Gastrocnemius medialis (tissue), 4 donors: Measurements from ENCODE around the gene CHAF1A. TPM values are rescaled to one million over a fixed set of nuclear protein-coding genes. Genes with fewer than 3 reads are reported as not detected.
A peak's percentile ranks its signal among the peaks of the same experiment; 100 is the strongest.

Experiments used
- ATAC-seq, 2 donors: fragments of 150-250 bp; one replicate each; pipeline ENCODE4 v1.9.1; 2016
- DNase-seq, 2 donors: peaks; one replicate each; pipeline ENCODE4 v3.0.0-alpha.2; 2019
- H3K27ac ChIP-seq, 4 donors: fragments of 200-600 bp; sonication (generic); 1 replicate in 1 of 4; 2 replicates in 3 of 4; pipeline ENCODE4 v1.5.1; 2016 to 2018; ENCODE audit warnings: mild to moderate bottlenecking in 2 of 4, moderate library complexity in 1 of 4
- H3K27me3 ChIP-seq, 3 donors: fragments of 200-600 bp; sonication (generic) in 2 of 3; 1 replicate in 1 of 3; 2 replicates in 2 of 3; pipeline versions ENCODE4 v1.5.1 to v1.6.0; 2016 to 2019; ENCODE audit warnings: mild to moderate bottlenecking in 1 of 3, moderate library complexity in 1 of 3
- H3K36me3 ChIP-seq, 2 donors: fragments of 200-600 bp; sonication (generic) in 1 of 2; one replicate each; pipeline ENCODE4 v1.5.1; 2017 to 2018
- H3K4me1 ChIP-seq, 2 donors: fragments of 200-600 bp; sonication (generic) in 1 of 2; one replicate each; pipeline ENCODE4 v1.5.1; 2016 to 2017; ENCODE audit warnings: mild to moderate bottlenecking in 2 of 2
- H3K4me3 ChIP-seq, 4 donors: fragments of 200-600 bp; sonication (generic) in 3 of 4; 1 replicate in 1 of 4; 2 replicates in 3 of 4; pipeline ENCODE4 v1.5.1; 2016 to 2019; ENCODE audit warnings: mild to moderate bottlenecking in 2 of 4
- H3K9me3 ChIP-seq, 3 donors: fragments of 200-600 bp; sonication (generic) in 2 of 3; 1 replicate in 1 of 3; 2 replicates in 2 of 3; pipeline ENCODE4 v1.5.1; 2016 to 2019
- POLR2A ChIP-seq, 2 donors: fragments of 450-650 bp; IDR thresholded peaks; one replicate each; pipeline ENCODE4 v1.6.1; 2017; ENCODE audit warnings: antibody characterized with exemption in 2 of 2, mild to moderate bottlenecking in 2 of 2, moderate library complexity in 2 of 2
- in situ Hi-C, 4 donors: fragments of 200-750 bp; cut with MboI; loops; one replicate each; pipeline versions ENCODE4 v1.15.0 to v1.8.0; 2017; ENCODE audit warnings: low sequenced_read_pairs in 4 of 4
- intact Hi-C: fragments of 100-400 bp; cut with DNase I; formaldehyde crosslinking; loops from one replicate; pipeline ENCODE4 v1.15.1; 2023; ENCODE audit warnings: low total_unique reads
- total RNA-seq, 4 donors: library from RNA; depleted of rRNA; stranded (reverse); fragments of >200 nt; gene quantifications; one replicate each; pipeline versions ENCODE4 v1.1.0 to v1.2.3, GENCODE V29; 2016
- TF ChIP-seq, protein P1 (sequence below), 5 experiments: fragments of 450-650 bp in 3 of 5; fragments of 200-600 bp in 2 of 5; sonication (generic) in 2 of 5; IDR thresholded peaks in 4 of 5; conservative IDR thresholded peaks in 1 of 5; 1 replicate in 4 of 5; 2 replicates in 1 of 5; pipeline ENCODE4 v1.5.1; 2016 to 2019; ENCODE audit warnings: antibody characterized with exemption in 5 of 5, mild to moderate bottlenecking in 3 of 5, moderate library complexity in 3 of 5

CHAF1A gene
- total RNA-seq, 4 donors from 2014 or later: 7.3 to 15.8 (median 9.7) TPM

DNA sequence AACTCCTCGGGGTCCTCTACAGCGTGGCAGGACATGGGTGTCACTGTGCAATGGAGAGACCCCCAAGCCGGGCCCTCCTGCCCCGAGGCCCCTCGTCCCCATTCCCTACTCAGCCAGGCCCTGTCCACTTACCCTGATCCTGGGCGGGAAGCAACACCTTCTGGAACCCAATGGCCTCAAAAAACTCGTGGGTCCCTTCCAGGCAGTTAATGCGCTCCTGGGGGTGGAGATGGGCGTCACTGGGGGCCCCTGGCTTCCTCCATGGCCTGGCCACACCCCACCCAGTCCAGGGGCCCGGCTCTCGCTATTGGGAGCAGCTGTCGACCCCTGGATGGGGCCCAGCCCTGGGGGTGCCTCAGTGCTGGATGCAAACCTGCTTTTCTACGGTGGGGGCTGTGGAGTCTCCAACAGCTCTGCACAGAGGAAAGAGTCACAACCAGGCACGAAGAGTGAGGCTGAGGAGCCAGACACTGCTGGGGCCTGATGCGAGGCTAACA, 44.3 kb downstream of the CHAF1A start:
- intact Hi-C loops (no loop called here), in situ Hi-C loops (no loop called here)
- H3K4me1 ChIP-seq: peaks cover 14 to 19% of the 10 kb centered on the region in 2 donors
- peak overlapping the region in 1 of 4 donors; percentile 93 for H3K27ac ChIP-seq
- no peak for ATAC-seq
- no peaks in the 10 kb centered on the region for H3K9me3 ChIP-seq
- no peak for TF ChIP-seq POLR2A (IDR thresholded peaks at IDR 0.05)
- TF ChIP-seq, protein P1, sequence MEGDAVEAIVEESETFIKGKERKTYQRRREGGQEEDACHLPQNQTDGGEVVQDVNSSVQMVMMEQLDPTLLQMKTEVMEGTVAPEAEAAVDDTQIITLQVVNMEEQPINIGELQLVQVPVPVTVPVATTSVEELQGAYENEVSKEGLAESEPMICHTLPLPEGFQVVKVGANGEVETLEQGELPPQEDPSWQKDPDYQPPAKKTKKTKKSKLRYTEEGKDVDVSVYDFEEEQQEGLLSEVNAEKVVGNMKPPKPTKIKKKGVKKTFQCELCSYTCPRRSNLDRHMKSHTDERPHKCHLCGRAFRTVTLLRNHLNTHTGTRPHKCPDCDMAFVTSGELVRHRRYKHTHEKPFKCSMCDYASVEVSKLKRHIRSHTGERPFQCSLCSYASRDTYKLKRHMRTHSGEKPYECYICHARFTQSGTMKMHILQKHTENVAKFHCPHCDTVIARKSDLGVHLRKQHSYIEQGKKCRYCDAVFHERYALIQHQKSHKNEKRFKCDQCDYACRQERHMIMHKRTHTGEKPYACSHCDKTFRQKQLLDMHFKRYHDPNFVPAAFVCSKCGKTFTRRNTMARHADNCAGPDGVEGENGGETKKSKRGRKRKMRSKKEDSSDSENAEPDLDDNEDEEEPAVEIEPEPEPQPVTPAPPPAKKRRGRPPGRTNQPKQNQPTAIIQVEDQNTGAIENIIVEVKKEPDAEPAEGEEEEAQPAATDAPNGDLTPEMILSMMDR (IDR thresholded peaks at IDR 0.05 in 4 of 5, conservative IDR thresholded peaks at IDR 0.05 in 1 of 5): no peak
- no peak overlapping the region for H3K4me3 ChIP-seq
- H3K36me3 ChIP-seq: peaks cover 0 to 53% of the 10 kb centered on the region in 2 donors
- H3K27me3 ChIP-seq: no peaks in the 10 kb centered on the region
- no peak for DNase-seq

DNA sequence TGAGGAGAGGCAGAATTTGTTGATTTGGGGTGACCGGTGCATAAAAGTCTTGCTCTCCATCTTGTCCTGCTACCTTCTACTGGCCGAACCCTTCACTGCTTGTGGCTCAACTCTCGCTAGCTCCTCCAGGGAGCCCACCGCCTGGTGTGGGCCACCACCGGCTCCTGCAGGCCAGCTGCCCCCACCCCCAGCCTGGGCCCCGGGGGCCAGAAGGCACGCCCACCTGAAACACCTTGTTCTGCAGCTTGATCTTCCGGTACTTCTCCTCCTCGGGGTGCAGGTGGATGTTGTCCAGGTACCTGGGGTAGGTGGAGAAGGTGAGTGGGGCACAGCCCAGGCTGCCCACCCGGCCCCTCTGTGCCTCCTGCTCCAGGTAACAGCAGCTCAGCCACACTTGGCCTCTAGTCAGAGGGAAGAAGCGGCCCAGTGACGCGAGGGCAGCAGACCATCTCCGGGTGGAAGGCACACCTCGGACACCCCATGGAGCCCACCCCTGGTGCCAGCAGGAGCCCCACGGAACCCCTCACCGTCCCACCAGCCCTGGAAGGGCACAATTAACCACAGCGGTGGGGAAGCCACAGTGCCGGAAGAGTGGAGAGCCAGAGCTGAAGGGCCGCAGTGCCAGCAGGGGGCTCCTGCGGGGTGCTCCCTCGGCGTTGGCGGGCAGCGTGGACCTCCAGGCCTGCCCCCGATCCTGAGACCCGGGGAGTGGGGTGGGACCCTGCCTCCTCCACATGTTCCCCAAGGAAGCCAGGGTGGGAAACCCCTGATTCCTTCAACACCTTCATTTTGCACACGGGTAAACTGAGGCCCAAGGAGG, 45.1 kb downstream of the CHAF1A start:
- in situ Hi-C loops (no loop called here), intact Hi-C loops (loop anchor here (2.0 kb wide), 1 partner anchor 45 kb away; the partner anchor contains the start of gene CHAF1A)
- Histone ChIP-seq H3K27me3 (no peaks in the 10 kb centered on the region), H3K27ac (peak overlapping the region; percentile 84 to 93 (median 88)), H3K4me3 (no peak overlapping the region), H3K36me3 (peaks cover 0 to 61% of the 10 kb centered on the region in 2 donors), H3K4me1 (peaks cover 14 to 19% of the 10 kb centered on the region in 2 donors), H3K9me3 (no peaks in the 10 kb centered on the region)
- ATAC-seq (no peak), DNase-seq (no peak)
- TF ChIP-seq, protein P1 (IDR thresholded peaks at IDR 0.05 in 4 of 5, conservative IDR thresholded peaks at IDR 0.05 in 1 of 5): no peak
- TF ChIP-seq POLR2A (IDR thresholded peaks at IDR 0.05): no peak

DNA sequence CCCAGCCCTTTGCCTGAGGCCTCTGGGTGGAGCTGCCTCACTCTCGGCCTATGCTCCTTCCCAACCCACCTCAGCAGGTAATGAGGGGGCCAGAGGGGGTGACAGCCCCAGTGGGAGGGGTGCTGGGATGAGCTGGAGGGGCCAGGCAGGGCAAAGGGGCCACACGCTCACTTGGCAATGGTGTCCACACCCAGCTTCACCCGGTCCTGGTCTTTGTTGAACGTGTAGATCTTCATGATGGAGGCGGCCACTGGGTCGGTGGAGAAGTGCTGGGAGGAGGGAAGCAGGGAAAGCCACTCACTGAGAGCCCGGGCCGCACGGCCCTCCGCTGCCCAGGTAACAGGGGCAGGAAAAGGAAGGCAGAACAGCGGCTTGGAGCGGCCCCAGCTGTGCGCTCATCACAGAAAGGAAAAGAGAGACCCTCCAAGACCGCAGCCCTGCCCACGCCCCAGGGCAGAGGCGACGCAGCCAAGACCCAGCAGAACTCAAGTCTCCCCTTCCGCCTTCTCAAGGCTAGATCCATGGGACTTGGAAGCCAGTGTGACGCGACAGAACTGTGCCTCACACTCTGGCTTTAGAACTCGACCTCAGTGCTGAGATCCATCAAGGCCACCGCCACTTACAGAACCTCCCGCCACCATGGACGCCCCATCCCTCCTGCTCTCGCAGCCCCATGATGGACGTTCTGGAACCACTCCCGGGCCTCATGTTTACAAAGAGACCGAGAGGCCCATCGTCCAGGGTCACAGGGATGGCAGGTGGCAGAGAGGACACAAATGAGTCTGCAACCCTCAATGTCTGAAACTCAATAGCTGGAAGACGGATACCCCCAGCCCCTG, 45.9 kb downstream of the CHAF1A start:
- peaks cover 14 to 19% of the 10 kb centered on the region in 2 donors for H3K4me1 ChIP-seq
- H3K36me3 ChIP-seq: peaks cover 0 to 69% of the 10 kb centered on the region in 2 donors
- no peaks in the 10 kb centered on the region for H3K27me3 ChIP-seq
- intact Hi-C loops (loop anchor here (2.0 kb wide), 1 partner anchor 46 kb away; the partner anchor contains the start of gene CHAF1A), in situ Hi-C loops (no loop called here)
- peak; percentile 41 to 53 for DNase-seq
- H3K27ac ChIP-seq: peak overlapping the region; percentile 84 to 93 (median 88)
- no peaks in the 10 kb centered on the region for H3K9me3 ChIP-seq
- ATAC-seq: peak; percentile 10 to 31
- TF ChIP-seq POLR2A (IDR thresholded peaks at IDR 0.05): no peak
- TF ChIP-seq, protein P1 (IDR thresholded peaks at IDR 0.05 in 4 of 5, conservative IDR thresholded peaks at IDR 0.05 in 1 of 5): no peak
- no peak overlapping the region for H3K4me3 ChIP-seq

DNA sequence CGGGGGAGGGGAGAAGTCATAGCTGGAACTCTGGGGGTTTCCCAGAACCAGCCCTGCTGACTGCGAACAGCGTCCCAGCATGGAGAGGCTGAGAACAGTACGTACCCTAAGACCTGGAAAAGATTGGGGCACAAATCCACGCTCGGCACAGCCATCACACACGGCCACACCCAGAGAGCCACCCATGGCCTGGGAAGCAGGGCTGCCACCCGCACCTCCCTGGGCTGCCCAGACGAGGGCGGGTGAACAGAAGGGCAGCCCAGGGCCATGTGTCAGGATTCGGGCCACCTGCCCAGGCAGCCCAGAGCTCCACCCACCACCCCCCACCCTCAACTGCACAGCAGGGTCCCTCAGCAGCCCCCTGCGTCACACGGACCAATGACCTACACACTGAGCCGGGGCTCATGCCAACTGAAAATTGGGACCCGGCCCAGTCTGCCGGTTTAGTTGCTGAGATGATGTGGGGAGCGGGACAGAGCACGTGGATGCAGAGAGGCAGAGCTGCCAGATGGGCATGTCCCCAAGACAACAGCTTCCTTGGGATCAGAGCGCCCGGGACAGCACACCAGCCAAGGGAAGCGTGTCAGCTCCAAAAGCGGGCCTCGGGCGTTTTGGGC, 46.7 kb downstream of the CHAF1A start:
- ATAC-seq (peak; percentile 84 to 92), DNase-seq (peak; percentile 89 to 97)
- Histone ChIP-seq H3K4me1 (peaks cover 14 to 19% of the 10 kb centered on the region in 2 donors), H3K27me3 (no peaks in the 10 kb centered on the region), H3K36me3 (peaks cover 0 to 76% of the 10 kb centered on the region in 2 donors), H3K27ac (peak overlapping the region; percentile 84 to 93 (median 88)), H3K4me3 (no peak overlapping the region), H3K9me3 (no peaks in the 10 kb centered on the region)
- peak; percentile 13 to 18 for TF ChIP-seq POLR2A (IDR thresholded peaks at IDR 0.05)
- TF ChIP-seq, protein P1 (IDR thresholded peaks at IDR 0.05 in 4 of 5, conservative IDR thresholded peaks at IDR 0.05 in 1 of 5): peak; percentile 24 to 51 (median 44)
- intact Hi-C loops: loop anchor here (1.0 to 2.0 kb wide), 2 partner anchors 46 to 65 kb away; partner anchors contain the start of gene CHAF1A
- in situ Hi-C loops: no loop called here
